ENCODE data around the gene GNG11. TPM values are rescaled to one million over a fixed set of nuclear protein-coding genes. Genes with fewer than 3 reads are reported as not detected.

The GNG11 gene
- polyA plus RNA-seq, 1 donor (not counting 4 experiments of a cell fraction or from before 2014, with no cell fraction given): 1.0 TPM

DNA sequence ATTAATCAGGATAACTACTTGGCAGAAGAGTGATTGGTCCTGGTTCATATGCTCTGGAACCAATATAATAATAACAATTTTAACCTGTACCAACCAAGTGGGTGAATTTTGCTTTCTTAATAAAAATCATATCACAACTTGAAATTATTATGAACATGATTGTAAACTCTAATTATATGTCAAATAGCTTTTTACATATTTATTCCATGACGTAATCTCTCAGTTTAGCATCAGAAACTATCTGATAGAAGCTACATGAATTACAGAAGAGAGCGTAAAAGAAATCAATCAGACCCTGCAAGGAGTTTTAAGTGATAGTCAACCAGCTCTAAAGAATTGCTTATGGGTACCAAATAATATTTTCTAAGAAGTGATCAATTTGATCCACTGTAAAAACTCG, 10.1 kb downstream of the GNG11 start:
- no peak overlapping the region for H3K27ac ChIP-seq (ENCODE audit: control insufficient read depth, insufficient read depth, low read length)
- dilution Hi-C loops (cut with MboI; ENCODE audit: extremely low pct_ligation_motif_present, low sequenced_read_pairs): no loop called here
- H3K36me3 ChIP-seq (ENCODE audit: control insufficient read depth in 2 of 2, extremely low read depth in 1 of 2, insufficient read depth in 2 of 2, low read length in 2 of 2): no peaks in the 10 kb centered on the region
- no peak overlapping the region for H3K4me3 ChIP-seq (ENCODE audit: control insufficient read depth in 2 of 3, extremely low read depth in 1 of 3, insufficient read depth in 2 of 3, low read depth in 1 of 3, low read length in 3 of 3)
- H3K9me1 ChIP-seq (ENCODE audit: control insufficient read depth, extremely low read depth, insufficient read depth, low read length): no peaks in the 10 kb centered on the region
- H3K79me2 ChIP-seq (ENCODE audit: control insufficient read depth, insufficient read depth, low read length): no peaks in the 10 kb centered on the region
- FAIRE-seq (no peak), DNase-seq (ENCODE audit: low read depth, low spot score) (no peak)
- no peaks in the 10 kb centered on the region for H3K27me3 ChIP-seq (ENCODE audit: control insufficient read depth, extremely low read depth, insufficient read depth, low read length)
- no peaks in the 10 kb centered on the region for H3K9me3 ChIP-seq (ENCODE audit: control insufficient read depth, low read depth, low read length)
- no peak for TF ChIP-seq EZH2 (IDR thresholded peaks at IDR 0.05; ENCODE audit: low read length)
- H3K4me2 ChIP-seq (ENCODE audit: control insufficient read depth, extremely low read depth, insufficient read depth, low read depth, low read length): no peak overlapping the region
- H3K4me1 ChIP-seq (ENCODE audit: control insufficient read depth, extremely low read depth, insufficient read depth, low read length): no peaks in the 10 kb centered on the region
- no peak overlapping the region for H3K9ac ChIP-seq (ENCODE audit: control insufficient read depth, extremely low read depth, insufficient read depth, low read length)
- H4K20me1 ChIP-seq (ENCODE audit: control insufficient read depth, extremely low read depth, insufficient read depth, low read length): no peaks in the 10 kb centered on the region
- no peak overlapping the region for H2AFZ ChIP-seq (ENCODE audit: control insufficient read depth, low read length)

DNA sequence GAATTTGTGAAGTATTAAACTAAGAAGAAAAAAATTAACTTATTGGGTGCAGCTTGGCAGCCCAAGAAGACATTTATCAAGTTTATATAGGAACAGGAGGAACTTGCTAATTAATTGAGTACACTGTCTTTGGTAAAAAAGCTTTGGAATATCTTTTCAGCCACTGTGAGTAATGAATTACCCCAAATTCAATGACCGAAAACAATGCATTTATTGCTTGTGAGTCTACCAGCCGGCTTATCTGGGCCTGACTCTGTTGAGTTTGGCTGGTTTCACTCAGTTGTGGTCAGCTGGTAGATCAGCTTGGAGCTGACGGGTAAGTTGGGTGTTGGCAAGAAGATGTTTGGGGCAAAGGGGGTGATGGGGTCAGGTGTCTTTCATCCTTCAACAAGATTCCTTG, 11.6 kb downstream of the GNG11 start:
- no peaks in the 10 kb centered on the region for H3K27me3 ChIP-seq (ENCODE audit: control insufficient read depth, extremely low read depth, insufficient read depth, low read length)
- no peaks in the 10 kb centered on the region for H3K9me1 ChIP-seq (ENCODE audit: control insufficient read depth, extremely low read depth, insufficient read depth, low read length)
- dilution Hi-C loops (cut with MboI; ENCODE audit: extremely low pct_ligation_motif_present, low sequenced_read_pairs): no loop called here
- DNase-seq (ENCODE audit: low read depth, low spot score) (no peak), FAIRE-seq (no peak)
- H3K27ac ChIP-seq (ENCODE audit: control insufficient read depth, insufficient read depth, low read length): no peak overlapping the region
- H3K4me1 ChIP-seq (ENCODE audit: control insufficient read depth, extremely low read depth, insufficient read depth, low read length): no peaks in the 10 kb centered on the region
- no peaks in the 10 kb centered on the region for H3K9me3 ChIP-seq (ENCODE audit: control insufficient read depth, low read depth, low read length)
- H3K4me2 ChIP-seq (ENCODE audit: control insufficient read depth, extremely low read depth, insufficient read depth, low read depth, low read length): no peak overlapping the region
- H3K79me2 ChIP-seq (ENCODE audit: control insufficient read depth, insufficient read depth, low read length): no peaks in the 10 kb centered on the region
- no peak overlapping the region for H2AFZ ChIP-seq (ENCODE audit: control insufficient read depth, low read length)
- H3K4me3 ChIP-seq (ENCODE audit: control insufficient read depth in 2 of 3, extremely low read depth in 1 of 3, insufficient read depth in 2 of 3, low read depth in 1 of 3, low read length in 3 of 3): no peak overlapping the region
- no peaks in the 10 kb centered on the region for H3K36me3 ChIP-seq (ENCODE audit: control insufficient read depth in 2 of 2, extremely low read depth in 1 of 2, insufficient read depth in 2 of 2, low read length in 2 of 2)
- H4K20me1 ChIP-seq (ENCODE audit: control insufficient read depth, extremely low read depth, insufficient read depth, low read length): no peaks in the 10 kb centered on the region
- H3K9ac ChIP-seq (ENCODE audit: control insufficient read depth, extremely low read depth, insufficient read depth, low read length): no peak overlapping the region
- no peak for TF ChIP-seq EZH2 (IDR thresholded peaks at IDR 0.05; ENCODE audit: low read length)
- TF ChIP-seq, protein P1, sequence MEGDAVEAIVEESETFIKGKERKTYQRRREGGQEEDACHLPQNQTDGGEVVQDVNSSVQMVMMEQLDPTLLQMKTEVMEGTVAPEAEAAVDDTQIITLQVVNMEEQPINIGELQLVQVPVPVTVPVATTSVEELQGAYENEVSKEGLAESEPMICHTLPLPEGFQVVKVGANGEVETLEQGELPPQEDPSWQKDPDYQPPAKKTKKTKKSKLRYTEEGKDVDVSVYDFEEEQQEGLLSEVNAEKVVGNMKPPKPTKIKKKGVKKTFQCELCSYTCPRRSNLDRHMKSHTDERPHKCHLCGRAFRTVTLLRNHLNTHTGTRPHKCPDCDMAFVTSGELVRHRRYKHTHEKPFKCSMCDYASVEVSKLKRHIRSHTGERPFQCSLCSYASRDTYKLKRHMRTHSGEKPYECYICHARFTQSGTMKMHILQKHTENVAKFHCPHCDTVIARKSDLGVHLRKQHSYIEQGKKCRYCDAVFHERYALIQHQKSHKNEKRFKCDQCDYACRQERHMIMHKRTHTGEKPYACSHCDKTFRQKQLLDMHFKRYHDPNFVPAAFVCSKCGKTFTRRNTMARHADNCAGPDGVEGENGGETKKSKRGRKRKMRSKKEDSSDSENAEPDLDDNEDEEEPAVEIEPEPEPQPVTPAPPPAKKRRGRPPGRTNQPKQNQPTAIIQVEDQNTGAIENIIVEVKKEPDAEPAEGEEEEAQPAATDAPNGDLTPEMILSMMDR (optimal IDR thresholded peaks at IDR 0.05 in 1 of 3, IDR thresholded peaks at IDR 0.05 in 1 of 3, conservative IDR thresholded peaks at IDR 0.05 in 1 of 3; ENCODE audit: extremely low read depth in 1 of 3, insufficient read depth in 2 of 3, low read length in 3 of 3): no peak

DNA sequence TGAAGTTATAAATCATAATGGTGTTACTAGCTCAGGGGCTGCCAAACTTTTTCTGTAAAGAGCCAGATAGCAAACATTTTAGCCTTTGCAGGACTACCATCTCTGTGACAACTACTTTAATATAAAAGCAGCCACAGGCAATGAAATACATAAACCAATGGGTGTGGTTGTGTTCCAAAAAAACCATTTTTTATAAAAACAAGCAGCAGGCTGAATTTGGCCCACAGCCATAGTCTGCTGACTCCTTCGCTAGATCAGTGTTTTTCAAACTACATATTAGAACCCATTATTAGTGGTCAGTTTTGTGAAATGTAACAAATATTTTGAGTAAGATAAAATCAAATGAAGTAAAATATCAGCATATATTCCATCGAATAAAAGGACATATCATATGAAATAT, 13.6 kb downstream of the GNG11 start:
- TF ChIP-seq, protein P1 (optimal IDR thresholded peaks at IDR 0.05 in 1 of 3, IDR thresholded peaks at IDR 0.05 in 1 of 3, conservative IDR thresholded peaks at IDR 0.05 in 1 of 3; ENCODE audit: extremely low read depth in 1 of 3, insufficient read depth in 2 of 3, low read length in 3 of 3): no peak
- Histone ChIP-seq H3K4me1 (ENCODE audit: control insufficient read depth, extremely low read depth, insufficient read depth, low read length) (no peaks in the 10 kb centered on the region), H3K9ac (ENCODE audit: control insufficient read depth, extremely low read depth, insufficient read depth, low read length) (no peak overlapping the region), H3K27ac (ENCODE audit: control insufficient read depth, insufficient read depth, low read length) (no peak overlapping the region), H2AFZ (ENCODE audit: control insufficient read depth, low read length) (no peak overlapping the region), H3K9me3 (ENCODE audit: control insufficient read depth, low read depth, low read length) (no peaks in the 10 kb centered on the region), H3K36me3 (ENCODE audit: control insufficient read depth in 2 of 2, extremely low read depth in 1 of 2, insufficient read depth in 2 of 2, low read length in 2 of 2) (no peaks in the 10 kb centered on the region), H3K9me1 (ENCODE audit: control insufficient read depth, extremely low read depth, insufficient read depth, low read length) (no peaks in the 10 kb centered on the region), H4K20me1 (ENCODE audit: control insufficient read depth, extremely low read depth, insufficient read depth, low read length) (no peaks in the 10 kb centered on the region), H3K4me3 (ENCODE audit: control insufficient read depth in 2 of 3, extremely low read depth in 1 of 3, insufficient read depth in 2 of 3, low read depth in 1 of 3, low read length in 3 of 3) (no peak overlapping the region), H3K4me2 (ENCODE audit: control insufficient read depth, extremely low read depth, insufficient read depth, low read depth, low read length) (no peak overlapping the region), H3K79me2 (ENCODE audit: control insufficient read depth, insufficient read depth, low read length) (no peaks in the 10 kb centered on the region), H3K27me3 (ENCODE audit: control insufficient read depth, extremely low read depth, insufficient read depth, low read length) (no peaks in the 10 kb centered on the region)
- dilution Hi-C loops (cut with MboI; ENCODE audit: extremely low pct_ligation_motif_present, low sequenced_read_pairs): no loop called here
- no peak for DNase-seq (ENCODE audit: low read depth, low spot score)
- FAIRE-seq: no peak

All from keratinocyte (primary cell).